NB4 (cell line): ENCODE data around the gene STAM.

Source experiments
- CTCF ChIP-seq: IDR thresholded peaks from one replicate; pipeline ENCODE4 v1.5.1; 2012; ENCODE audit warnings: low read depth, low read length
- MAX ChIP-seq: IDR thresholded peaks from 2 replicates; pipeline ENCODE4 v1.6.1; 2011; ENCODE audit warnings: low read depth, low read length
- POLR2A ChIP-seq: IDR thresholded peaks from 2 replicates; pipeline ENCODE4 v1.6.1; 2011; ENCODE audit warnings: mild to moderate bottlenecking; ENCODE audit not compliant: insufficient read length; ENCODE audit errors: extremely low read depth

- TF ChIP-seq POLR2A (no peak), CTCF (no peak), MAX (no peak)
Observed at GRCh38 chr10:17609523-17610079, 34.4 kb upstream of the STAM start.
